CD4-positive, alpha-beta T cell treated with Interleukin-4 for 1 hour (primary cell): ENCODE results near the gene MUSTN1.

Experiments used
- DNase-seq, 2 donors: peaks; one replicate each; pipeline ENCODE4 v3.0.0-alpha.2; 2020 to 2022

The MUSTN1 gene

DNA sequence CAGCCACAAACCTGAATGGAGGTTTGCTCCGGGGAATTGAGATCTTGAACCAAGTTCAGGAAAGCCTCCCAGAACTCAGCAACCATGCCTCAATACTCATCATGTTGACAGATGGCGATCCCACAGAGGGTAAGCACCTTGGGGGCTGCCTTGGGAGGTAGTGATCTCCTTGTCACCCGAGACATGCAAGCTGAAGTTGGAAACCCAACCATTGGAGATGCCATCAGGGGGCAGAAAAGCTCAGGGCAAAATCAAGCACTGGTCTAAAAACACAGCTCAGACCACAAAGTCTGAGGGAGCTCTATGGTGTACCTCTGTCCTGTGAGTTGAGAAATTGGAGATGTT lies 51.6 kb downstream of the MUSTN1 start:
- no peak for DNase-seq
